NT2/D1 (cell line): ENCODE measurements around the gene INSIG2.

ENCODE experiments used
- SUZ12 ChIP-seq: IDR thresholded peaks from 2 replicates; pipeline ENCODE4 v1.6.1; 2011; ENCODE audit not compliant: insufficient read length, insufficient read depth; ENCODE audit errors: extremely low read depth
- ZNF274 ChIP-seq: IDR thresholded peaks from 2 replicates; pipeline ENCODE4 v1.6.1; 2011; ENCODE audit warnings: mild to moderate bottlenecking, low read depth, low read length

GRCh38 chr2:118078734-118079133, 9.5 kb upstream of the INSIG2 start:
- TF ChIP-seq ZNF274: no peak
- no peak for TF ChIP-seq SUZ12
